ENCODE results near the gene WNT9B. TPM values are rescaled to one million over a fixed set of nuclear protein-coding genes. Genes with fewer than 3 reads are reported as not detected.

Gene WNT9B
- total and polyA plus RNA-seq, 2 of the 13 experiments (the other 11 are each of a cell fraction or from before 2014, with no cell fraction given), result not detected

DNA sequence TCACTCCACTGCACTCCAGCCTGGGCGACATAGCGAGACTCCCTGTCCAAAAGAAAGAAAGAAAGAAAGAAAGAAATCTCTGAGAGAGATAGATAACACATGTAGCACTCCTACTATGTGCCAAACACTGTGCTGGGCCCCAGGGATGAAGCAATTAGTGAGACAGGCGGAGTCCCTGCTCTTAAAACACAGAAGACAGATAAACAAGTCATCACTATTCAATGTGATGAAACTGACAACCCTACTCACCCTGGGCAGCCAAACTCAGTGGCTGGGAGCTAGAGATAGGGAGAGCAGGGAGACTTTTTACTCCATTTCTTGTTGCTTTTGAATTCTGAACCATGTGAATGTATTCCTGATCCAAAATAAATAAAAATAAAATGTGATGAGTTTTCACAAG, 36.3 kb downstream of the WNT9B start:
- no peaks in the 10 kb centered on the region for H3K79me2 ChIP-seq (ENCODE audit: insufficient read depth, low read length)
- ChIA-PET CTCF (ENCODE audit: low intra/inter-chr PET ratio, low total read pairs) (no interaction called here), POLR2A (no interaction called here)
- no peaks in the 10 kb centered on the region for H3K36me3 ChIP-seq (replicated peaks in 1 of 2; ENCODE audit: control insufficient read depth in 1 of 2, insufficient read depth in 2 of 2, low read length in 2 of 2)
- in situ Hi-C loops (cut with HindIII; ENCODE audit: extremely low pct_ligation_motif_present, low pct_unique_long_range_greater_than_20kb), result no loop called here
- no peak overlapping the region for H3K27ac ChIP-seq (ENCODE audit: extremely low read length, insufficient read depth, low read length)
- no TSS peak for BruUV-seq (replicated peaks)
- intact Hi-C loops (cut with micrococcal nuclease; ENCODE audit: unreplicated experiment), result no loop called here
- no peaks in the 10 kb centered on the region for H3K9me3 ChIP-seq (ENCODE audit: low read length)
- no peak overlapping the region for H3K4me2 ChIP-seq (ENCODE audit: low read depth, low read length)
- peaks cover 31% of the 10 kb centered on the region for H3K4me1 ChIP-seq (ENCODE audit: insufficient read depth, low read length)
- TF ChIP-seq DNMT1 (CRISPR knock-in tag; IDR thresholded peaks at IDR 0.05) (no peak), ZKSCAN1 (IDR thresholded peaks at IDR 0.05; ENCODE audit: low read length) (peak; percentile 15; the same call in 1 of the 2 replicates)
- TF ChIP-seq, protein P1, sequence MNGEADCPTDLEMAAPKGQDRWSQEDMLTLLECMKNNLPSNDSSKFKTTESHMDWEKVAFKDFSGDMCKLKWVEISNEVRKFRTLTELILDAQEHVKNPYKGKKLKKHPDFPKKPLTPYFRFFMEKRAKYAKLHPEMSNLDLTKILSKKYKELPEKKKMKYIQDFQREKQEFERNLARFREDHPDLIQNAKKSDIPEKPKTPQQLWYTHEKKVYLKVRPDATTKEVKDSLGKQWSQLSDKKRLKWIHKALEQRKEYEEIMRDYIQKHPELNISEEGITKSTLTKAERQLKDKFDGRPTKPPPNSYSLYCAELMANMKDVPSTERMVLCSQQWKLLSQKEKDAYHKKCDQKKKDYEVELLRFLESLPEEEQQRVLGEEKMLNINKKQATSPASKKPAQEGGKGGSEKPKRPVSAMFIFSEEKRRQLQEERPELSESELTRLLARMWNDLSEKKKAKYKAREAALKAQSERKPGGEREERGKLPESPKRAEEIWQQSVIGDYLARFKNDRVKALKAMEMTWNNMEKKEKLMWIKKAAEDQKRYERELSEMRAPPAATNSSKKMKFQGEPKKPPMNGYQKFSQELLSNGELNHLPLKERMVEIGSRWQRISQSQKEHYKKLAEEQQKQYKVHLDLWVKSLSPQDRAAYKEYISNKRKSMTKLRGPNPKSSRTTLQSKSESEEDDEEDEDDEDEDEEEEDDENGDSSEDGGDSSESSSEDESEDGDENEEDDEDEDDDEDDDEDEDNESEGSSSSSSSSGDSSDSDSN (CRISPR knock-in tag; IDR thresholded peaks at IDR 0.05), result no peak
- ATAC-seq (no peak), FAIRE-seq (no peak), DNase-seq (ENCODE audit: low spot score) (no peak)
- H3K4me3 ChIP-seq (replicated peaks in 1 of 3; ENCODE audit: insufficient read depth in 1 of 3, low read depth in 2 of 3, low read length in 3 of 3), result no peak overlapping the region
- no peak overlapping the region for H3K9ac ChIP-seq (ENCODE audit: insufficient read depth, low read depth, low read length)
- no peak overlapping the region for H2AFZ ChIP-seq (ENCODE audit: low read length)
- peaks cover 1 to 37% of the 10 kb centered on the region in 2 experiments; a peak in 3 of 5 replicates for H3K27me3 ChIP-seq (ENCODE audit: control insufficient read depth in 1 of 2, insufficient read depth in 2 of 2, low read length in 2 of 2)
- no peaks in the 10 kb centered on the region for H4K20me1 ChIP-seq (ENCODE audit: insufficient read depth, low read length)
- WGBS (ENCODE audit: low lambda C conversion rate), result 42% methylated on average over 3 of the region's 3 CpGs

DNA sequence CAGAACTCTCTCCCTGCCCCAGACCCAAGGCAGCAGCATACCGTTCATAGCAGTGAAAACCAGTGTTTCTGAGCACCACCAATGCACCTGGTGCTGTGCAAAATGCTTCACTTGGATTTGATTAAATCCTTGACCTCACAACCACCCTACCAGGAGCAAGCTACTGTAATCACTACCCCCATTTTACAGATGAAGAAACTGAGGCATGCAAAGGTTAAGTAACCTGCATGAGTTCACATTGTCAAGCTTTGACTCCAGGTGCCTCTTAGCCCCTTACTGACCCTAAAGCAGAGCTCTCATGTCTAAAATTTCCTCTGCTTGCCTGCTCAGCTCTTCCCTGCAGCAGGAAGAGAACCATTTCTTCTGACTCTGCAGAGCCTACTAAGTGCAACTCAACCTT, 37.3 kb downstream of the WNT9B start:
- Histone ChIP-seq H3K36me3 (replicated peaks in 1 of 2; ENCODE audit: control insufficient read depth in 1 of 2, insufficient read depth in 2 of 2, low read length in 2 of 2) (no peaks in the 10 kb centered on the region), H3K27ac (ENCODE audit: extremely low read length, insufficient read depth, low read length) (no peak overlapping the region), H3K27me3 (ENCODE audit: control insufficient read depth in 1 of 2, insufficient read depth in 2 of 2, low read length in 2 of 2) (peaks cover 1 to 36% of the 10 kb centered on the region in 2 experiments; a peak in 3 of 5 replicates), H3K79me2 (ENCODE audit: insufficient read depth, low read length) (no peaks in the 10 kb centered on the region), H3K4me1 (ENCODE audit: insufficient read depth, low read length) (peaks cover 36% of the 10 kb centered on the region), H3K4me2 (ENCODE audit: low read depth, low read length) (no peak overlapping the region), H3K9ac (ENCODE audit: insufficient read depth, low read depth, low read length) (no peak overlapping the region), H3K9me3 (ENCODE audit: low read length) (no peaks in the 10 kb centered on the region), H2AFZ (ENCODE audit: low read length) (no peak overlapping the region), H3K4me3 (replicated peaks in 1 of 3; ENCODE audit: insufficient read depth in 1 of 3, low read depth in 2 of 3, low read length in 3 of 3) (no peak overlapping the region), H4K20me1 (ENCODE audit: insufficient read depth, low read length) (no peaks in the 10 kb centered on the region)
- DNase-seq (ENCODE audit: low spot score) (no peak), ATAC-seq (peak; percentile 23; the same call in 1 of the 3 replicates), FAIRE-seq (no peak)
- in situ Hi-C loops (cut with HindIII; ENCODE audit: extremely low pct_ligation_motif_present, low pct_unique_long_range_greater_than_20kb), result no loop called here
- POLR2A ChIA-PET, result no interaction called here
- intact Hi-C loops (cut with micrococcal nuclease; ENCODE audit: unreplicated experiment), result no loop called here
- TF ChIP-seq TCF7 (IDR thresholded peaks at IDR 0.05; ENCODE audit: low read depth) (no peak), ZNF629 (CRISPR knock-in tag; conservative IDR thresholded peaks at IDR 0.05) (peak; percentile 75; the same call in 1 of the 2 replicates)
- 0% methylated on average over 1 of the region's 1 CpG for WGBS (ENCODE audit: low lambda C conversion rate)
- CTCF ChIA-PET (ENCODE audit: low intra/inter-chr PET ratio, low total read pairs), result no interaction called here
- BruUV-seq (replicated peaks), result no TSS peak
